AG10803 (cell line): ENCODE results near the gene AXL.

Experiments used
- DNase-seq: peaks from one replicate; pipeline ENCODE4 v3.0.0; 2010; ENCODE audit warnings: low read depth
- H3K4me3 ChIP-seq: 2 replicates; pipeline ENCODE4 v1.5.1; 2011; ENCODE audit warnings: mild to moderate bottlenecking, low read length, control low read depth
- CTCF ChIP-seq: conservative IDR thresholded peaks from 2 replicates; pipeline ENCODE4 v1.5.1; 2011; ENCODE audit warnings: mild to moderate bottlenecking, low read length, control low read depth, inconsistent platforms

AXL gene

GRCh38 chr19:41187884-41188279 is 31.1 kb upstream of the AXL start:
- DNase-seq = no peak
- H3K4me3 ChIP-seq = no peak overlapping the region
- TF ChIP-seq CTCF = no peak

- no peak overlapping the region for H3K4me3 ChIP-seq
- no peak for TF ChIP-seq CTCF
- no peak for DNase-seq
Measured at GRCh38 chr19:41189425-41190065, 29.5 kb upstream of the AXL start.

- no peak for DNase-seq
- peak within 1 kb of the TSS; percentile 34 for H3K4me3 ChIP-seq
- no peak for TF ChIP-seq CTCF
Measured at GRCh38 chr19:41192574-41193429, 26.2 kb upstream of the AXL start, which contains the start of gene CYP2S1. Gene CYP2S1 (plus strand): TSS chr19:41193219. CDS start chr19:41193265, 46 bp downstream.

GRCh38 chr19:41193430-41194156 is 25.4 kb upstream of the AXL start:
- DNase-seq = no peak
- peak overlapping the region; percentile 34 for H3K4me3 ChIP-seq

GRCh38 chr19:41194157-41194552 is 24.9 kb upstream of the AXL start:
- no peak for TF ChIP-seq CTCF
- DNase-seq = no peak
- H3K4me3 ChIP-seq = no peak overlapping the region

More at GRCh38 chr19:41193430-41194156, 25.4 kb upstream of the AXL start:
- TF ChIP-seq CTCF = no peak

GRCh38 chr19:41195675-41196497 is 23.1 kb upstream of the AXL start:
- TF ChIP-seq CTCF = no peak
- H3K4me3 ChIP-seq = no peak overlapping the region

More at GRCh38 chr19:41195675-41196497, 23.1 kb upstream of the AXL start:
- no peak for DNase-seq
